ENCODE results near the gene MAEA. TPM values are rescaled to one million over a fixed set of nuclear protein-coding genes. Genes with fewer than 3 reads are reported as not detected.

MAEA gene
- total and polyA plus RNA-seq, 9 of the 15 experiments (the other 6 are each of a cell fraction or from before 2014, with no cell fraction given) = 2.1 to 86.5 (median 45.0) TPM

DNA sequence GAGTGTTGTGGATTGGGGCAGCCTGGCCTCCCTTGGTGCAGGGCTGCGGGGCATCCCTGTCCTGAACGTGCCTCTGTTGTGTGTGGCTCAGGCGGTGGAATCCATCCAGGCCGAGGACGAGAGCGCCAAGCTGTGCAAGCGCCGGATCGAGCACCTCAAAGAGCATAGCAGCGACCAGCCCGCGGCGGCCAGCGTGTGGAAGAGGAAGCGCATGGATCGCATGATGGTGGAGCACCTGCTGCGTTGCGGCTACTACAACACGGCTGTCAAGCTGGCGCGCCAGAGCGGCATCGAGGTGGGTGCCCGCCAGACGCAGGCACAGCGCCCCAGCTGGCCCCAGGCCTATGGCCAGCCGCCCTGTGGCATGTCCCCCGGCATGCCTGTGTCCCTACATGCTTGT, 25.6 kb downstream of the MAEA start:
- Histone ChIP-seq H3K27me3 (ENCODE audit: control insufficient read depth in 2 of 2, insufficient read depth in 2 of 2, low read length in 2 of 2) (no peaks in the 10 kb centered on the region), H2AFZ (ENCODE audit: low read depth, low read length) (no peak overlapping the region), H3K4me1 (replicated peaks in 1 of 2; ENCODE audit: control insufficient read depth in 2 of 2, insufficient read depth in 2 of 2, low read length in 2 of 2) (peaks cover 0 to 28% of the 10 kb centered on the region in 2 experiments; a peak in 1 of 5 replicates), H3K4me3 (no peak overlapping the region), H4K20me1 (replicated peaks; ENCODE audit: control insufficient read depth, insufficient read depth, low read length) (peaks cover 1% of the 10 kb centered on the region; the same call in 1 of the 2 replicates), H3K36me3 (ENCODE audit: control insufficient read depth, insufficient read depth, low read length) (peaks cover 78% of the 10 kb centered on the region; the same call in 2 of the 3 replicates), H3K9ac (ENCODE audit: insufficient read depth in 1 of 2, low read depth in 2 of 2, low read length in 2 of 2) (no peak overlapping the region; a peak in 1 of 4 replicates), H3K4me2 (ENCODE audit: insufficient read depth, low read length) (no peak overlapping the region), H3K9me3 (replicated peaks; ENCODE audit: control insufficient read depth, insufficient read depth, low read depth, low read length) (no peaks in the 10 kb centered on the region), H3K79me2 (ENCODE audit: control insufficient read depth, insufficient read depth, low read length) (peaks cover 20% of the 10 kb centered on the region), H3K9me1 (ENCODE audit: control insufficient read depth, insufficient read depth, low read length) (no peaks in the 10 kb centered on the region), H3K27ac (ENCODE audit: extremely low read depth, low read depth, low read length) (no peak overlapping the region)
- no peak for DNase-seq (ENCODE audit: extremely low read depth in 1 of 4, low spot score in 3 of 4)
- TF ChIP-seq NR4A1 (CRISPR knock-in tag; IDR thresholded peaks at IDR 0.05) (no peak), NR4A1 (tag; IDR thresholded peaks at IDR 0.05) (no peak), ZBTB33 (CRISPR knock-in tag; IDR thresholded peaks at IDR 0.05) (0 out of 2 replicates have a peak, but pooled peaks have one; percentile 36), ZNF584 (CRISPR knock-in tag; IDR thresholded peaks at IDR 0.05; ENCODE audit: low read depth) (no peak), POLR2G (IDR thresholded peaks at IDR 0.05; ENCODE audit: low read depth, low read length) (peak; percentile 45)
- no peak for ATAC-seq
- FAIRE-seq = no peak
- intact Hi-C loops (cut with micrococcal nuclease) (no loop called here), in situ Hi-C loops (cut with MboI) (no loop called here)
- 97% methylated on average over 18 of the region's 28 CpGs for WGBS (ENCODE audit: insufficient coverage, low coverage, missing lambda C conversion rate)
- BruUV-seq (replicated peaks) = no TSS peak
- CTCF ChIA-PET (ENCODE audit: low intra/inter-chr PET ratio) = no interaction called here
- POLR2A ChIA-PET = no interaction called here
